Panc1 (cell line): Measurements from ENCODE around the gene PIP4K2A. TPM values are rescaled to one million over a fixed set of nuclear protein-coding genes. Genes with fewer than 3 reads are reported as not detected.

ENCODE experiments used
- ATAC-seq: fragments of 200-7000 bp; cut with Tn5 transposase; 2 replicates; pipeline ENCODE4 v1.9.1; 2020; ENCODE audit warnings: mild to moderate bottlenecking, moderate library complexity
- BruUV-seq: library from RNA; stranded (reverse); fragments of 400-500 nt; replicated peaks from 2 replicates; lab custom pipeline; 2021; lab: Mats Ljungman, UMichigan
- CTCF ChIA-PET: fragments of 300-600 bp; sonication (Branson Sonifier 250); formaldehyde crosslinking; loops from one replicate; lab custom pipeline; 2022; ENCODE audit warnings: antibody characterized with exemption; lab: Charles Lee
- POLR2A ChIA-PET: fragments of 300-600 bp; sonication (Branson Sonifier 250); formaldehyde crosslinking; loops from one replicate; lab custom pipeline; 2022; ENCODE audit warnings: antibody characterized with exemption; lab: Charles Lee
- DNase-seq: peaks from one replicate; pipeline ENCODE4 v3.0.0-alpha.2; 2010; ENCODE audit warnings: low read depth, low spot score
- H3K27ac ChIP-seq: 2 replicates; pipeline ENCODE4 v1.5.1; 2011; ENCODE audit warnings: mild to moderate bottlenecking, low read length, inconsistent platforms
- H3K27me3 ChIP-seq: fragments of 200-500 bp; sonication (Bioruptor generic); 2 replicates; pipeline ENCODE4 v1.6.0; 2014; ENCODE audit warnings: low read length, inconsistent platforms; ENCODE audit not compliant: control insufficient read depth, insufficient read depth
- H3K36me3 ChIP-seq: fragments of 200-500 bp; sonication (Bioruptor generic); 2 replicates; pipeline ENCODE4 v1.5.1; 2014; ENCODE audit warnings: inconsistent platforms, mild to moderate bottlenecking, low read length, moderate library complexity; ENCODE audit not compliant: control insufficient read depth, insufficient read depth
- H3K4me1 ChIP-seq: 2 replicates; pipeline ENCODE4 v1.5.1; 2011; ENCODE audit warnings: inconsistent platforms, mild to moderate bottlenecking, low read length, moderate library complexity; ENCODE audit not compliant: control insufficient read depth, insufficient read depth
- H3K4me3 ChIP-seq, 2 experiments: 2 replicates each; pipeline ENCODE4 v1.5.1; 2011 to 2012; ENCODE audit warnings: low read depth in 2 of 2, low read length in 2 of 2, mild to moderate bottlenecking in 2 of 2, inconsistent platforms in 1 of 2, moderate library complexity in 1 of 2
- H3K9me3 ChIP-seq: fragments of 200-500 bp; sonication (Bioruptor generic); 2 replicates; pipeline ENCODE4 v1.5.1; 2014; ENCODE audit warnings: low read depth, mild to moderate bottlenecking, inconsistent platforms, low read length, moderate library complexity; ENCODE audit not compliant: control insufficient read depth, insufficient read depth
- CTCF ChIP-seq: fragments of 450-650 bp; IDR thresholded peaks from 2 replicates; pipeline ENCODE4 v1.5.1; 2017; ENCODE audit warnings: mild to moderate bottlenecking
- POLR2AphosphoS5 ChIP-seq: IDR thresholded peaks from 2 replicates; pipeline ENCODE4 v1.6.1; 2012; ENCODE audit warnings: mild to moderate bottlenecking, low read depth, low read length, moderate library complexity
- SIN3A ChIP-seq: IDR thresholded peaks from 2 replicates; pipeline ENCODE4 v1.6.1; 2012; ENCODE audit warnings: low read depth, mild to moderate bottlenecking, low read length, moderate library complexity, borderline replicate concordance; ENCODE audit not compliant: insufficient read depth
- TCF7L2 ChIP-seq: IDR thresholded peaks from 2 replicates; pipeline ENCODE4 v1.6.1; 2011; ENCODE audit warnings: mild to moderate bottlenecking, low read depth, low read length, inconsistent platforms
- in situ Hi-C: cut with HindIII; loops from 2 replicates; pipeline ENCODE4 v1.10.0; 2016; ENCODE audit warnings: low sequenced_read_pairs, low pct_unique_long_range_greater_than_20kb
- intact Hi-C: fragments of 100-400 bp; cut with micrococcal nuclease; formaldehyde crosslinking; loops from one replicate; pipeline ENCODE4 v1.10.0; 2022; ENCODE audit not compliant: unreplicated experiment
- total RNA-seq: library from RNA; stranded (reverse); gene quantifications from one replicate; pipeline ENCODE4 v1.2.1, GENCODE V29; 2021; ENCODE audit not compliant: unreplicated experiment
- TF ChIP-seq, protein P1 (sequence below), 2 experiments: IDR thresholded peaks; 2 replicates each; pipeline ENCODE4 v1.6.1; 2011 to 2012; ENCODE audit warnings: low read depth in 2 of 2, control low read depth in 1 of 2, low read length in 1 of 2, mild to moderate bottlenecking in 1 of 2, moderate library complexity in 1 of 2; ENCODE audit not compliant: insufficient read depth in 1 of 2

PIP4K2A gene
- total RNA-seq, 1 experiment from 2014 or later = 25.2 TPM

DNA sequence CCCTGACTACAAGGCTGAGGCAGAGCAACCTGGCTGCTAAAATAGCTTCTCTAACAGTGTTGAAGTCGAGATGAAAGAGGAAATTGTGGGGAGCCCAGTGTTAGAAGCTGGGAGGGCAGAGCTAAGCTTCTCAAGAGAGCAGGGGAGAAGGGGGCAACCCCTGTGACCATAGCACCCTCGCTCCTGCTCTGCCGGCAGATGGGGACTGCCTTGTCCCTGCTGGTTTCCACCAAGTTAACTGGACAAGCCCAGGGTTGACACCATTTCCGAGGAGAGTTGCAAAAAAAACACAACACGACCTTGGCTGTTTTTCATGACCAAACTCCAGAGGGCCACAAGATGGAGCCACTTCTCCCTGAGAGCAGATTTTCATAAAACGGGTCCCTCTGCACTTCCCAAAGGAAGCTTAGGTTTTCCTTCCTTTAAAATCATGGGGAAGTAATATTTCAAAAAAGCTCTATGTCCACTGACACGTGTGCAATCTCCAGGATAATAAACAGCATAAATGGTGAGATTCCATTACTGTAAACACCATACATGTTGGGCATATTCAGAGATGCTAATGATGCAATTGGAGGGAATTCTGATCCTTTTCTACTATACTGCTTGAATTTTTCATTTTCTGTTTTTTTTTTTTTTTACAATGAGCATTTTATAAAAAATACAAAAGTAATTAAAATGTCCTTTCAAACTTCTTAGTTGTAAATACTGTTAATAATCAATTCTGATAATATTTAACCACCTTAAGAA is 140.4 kb downstream of the PIP4K2A start:
- TF ChIP-seq SIN3A (no peak), CTCF (peak; percentile 66), POLR2AphosphoS5 (no peak), TCF7L2 (no peak)
- TF ChIP-seq, protein P1, sequence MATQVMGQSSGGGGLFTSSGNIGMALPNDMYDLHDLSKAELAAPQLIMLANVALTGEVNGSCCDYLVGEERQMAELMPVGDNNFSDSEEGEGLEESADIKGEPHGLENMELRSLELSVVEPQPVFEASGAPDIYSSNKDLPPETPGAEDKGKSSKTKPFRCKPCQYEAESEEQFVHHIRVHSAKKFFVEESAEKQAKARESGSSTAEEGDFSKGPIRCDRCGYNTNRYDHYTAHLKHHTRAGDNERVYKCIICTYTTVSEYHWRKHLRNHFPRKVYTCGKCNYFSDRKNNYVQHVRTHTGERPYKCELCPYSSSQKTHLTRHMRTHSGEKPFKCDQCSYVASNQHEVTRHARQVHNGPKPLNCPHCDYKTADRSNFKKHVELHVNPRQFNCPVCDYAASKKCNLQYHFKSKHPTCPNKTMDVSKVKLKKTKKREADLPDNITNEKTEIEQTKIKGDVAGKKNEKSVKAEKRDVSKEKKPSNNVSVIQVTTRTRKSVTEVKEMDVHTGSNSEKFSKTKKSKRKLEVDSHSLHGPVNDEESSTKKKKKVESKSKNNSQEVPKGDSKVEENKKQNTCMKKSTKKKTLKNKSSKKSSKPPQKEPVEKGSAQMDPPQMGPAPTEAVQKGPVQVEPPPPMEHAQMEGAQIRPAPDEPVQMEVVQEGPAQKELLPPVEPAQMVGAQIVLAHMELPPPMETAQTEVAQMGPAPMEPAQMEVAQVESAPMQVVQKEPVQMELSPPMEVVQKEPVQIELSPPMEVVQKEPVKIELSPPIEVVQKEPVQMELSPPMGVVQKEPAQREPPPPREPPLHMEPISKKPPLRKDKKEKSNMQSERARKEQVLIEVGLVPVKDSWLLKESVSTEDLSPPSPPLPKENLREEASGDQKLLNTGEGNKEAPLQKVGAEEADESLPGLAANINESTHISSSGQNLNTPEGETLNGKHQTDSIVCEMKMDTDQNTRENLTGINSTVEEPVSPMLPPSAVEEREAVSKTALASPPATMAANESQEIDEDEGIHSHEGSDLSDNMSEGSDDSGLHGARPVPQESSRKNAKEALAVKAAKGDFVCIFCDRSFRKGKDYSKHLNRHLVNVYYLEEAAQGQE (IDR thresholded peaks at IDR 0.05; ENCODE audit: insufficient read depth in 1 of 2, low read depth in 2 of 2, low read length in 1 of 2) = no peak
- in situ Hi-C loops (no loop called here), intact Hi-C loops (loop anchor here (10.0 kb wide), 1 partner anchor 411 kb away; no protein-coding TSS in a partner anchor)
- no peaks in the 10 kb centered on the region for H3K4me1 ChIP-seq
- H3K4me3 ChIP-seq = no peak overlapping the region
- BruUV-seq = no TSS peak
- H3K27me3 ChIP-seq = no peaks in the 10 kb centered on the region
- ATAC-seq = no peak
- no peak for DNase-seq
- POLR2A ChIA-PET = no interaction called here
- peaks cover 2% of the 10 kb centered on the region; the same call in 1 of the 2 replicates for H3K36me3 ChIP-seq
- CTCF ChIA-PET = no interaction called here
- no peaks in the 10 kb centered on the region for H3K9me3 ChIP-seq
- no peak overlapping the region for H3K27ac ChIP-seq

- ChIA-PET POLR2A (no interaction called here), CTCF (no interaction called here)
- intact Hi-C loops = loop anchor here (10.0 kb wide), 1 partner anchor 414 kb away; no protein-coding TSS in a partner anchor
- Histone ChIP-seq H3K9me3 (no peaks in the 10 kb centered on the region), H3K4me1 (no peaks in the 10 kb centered on the region), H3K27ac (no peak overlapping the region), H3K36me3 (peaks cover 2% of the 10 kb centered on the region; the same call in 1 of the 2 replicates), H3K4me3 (no peak overlapping the region), H3K27me3 (no peaks in the 10 kb centered on the region)
- TF ChIP-seq SIN3A (no peak), TCF7L2 (no peak), CTCF (no peak), POLR2AphosphoS5 (no peak)
- TF ChIP-seq, protein P1 (IDR thresholded peaks at IDR 0.05; ENCODE audit: insufficient read depth in 1 of 2, low read depth in 2 of 2, low read length in 1 of 2) = no peak
- in situ Hi-C loops = no loop called here
- BruUV-seq = no TSS peak
- DNase-seq = no peak
- ATAC-seq = no peak
Measured at GRCh38 chr10:22570733-22571430, 143.5 kb downstream of the PIP4K2A start.
